Posterior cingulate gyrus (tissue), 11 donors: ENCODE data around the gene CALU.

ENCODE experiments used
- DNase-seq, 10 donors: peaks; one replicate each; pipeline versions ENCODE4 v3.0.0 to v3.0.0-alpha.2; 2020 to 2021; ENCODE audit warnings: mixed read lengths in 3 of 10
- intact Hi-C: fragments of 100-400 bp; cut with DNase I; formaldehyde crosslinking; loops from one replicate; pipeline ENCODE4 v1.15.1; 2023

The CALU gene

DNA sequence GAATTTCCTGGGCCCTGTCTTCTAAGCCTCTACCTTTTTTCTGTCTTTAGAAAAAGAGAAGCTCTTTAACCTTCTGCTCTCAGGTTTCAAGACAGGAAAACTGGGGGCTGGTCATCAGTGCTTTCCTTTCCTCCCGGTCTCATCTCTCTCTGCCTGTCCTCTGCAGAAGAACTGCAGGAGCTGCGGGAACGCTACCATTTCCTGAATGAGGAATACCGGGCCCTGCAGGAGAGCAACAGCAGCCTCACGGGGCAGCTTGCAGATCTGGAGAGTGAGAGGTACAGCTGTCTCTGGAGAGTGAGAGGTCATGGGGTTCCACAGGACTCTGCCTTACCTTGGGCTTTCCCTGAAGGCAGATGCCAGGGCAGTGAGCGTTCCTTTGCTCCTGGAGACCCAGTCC, 65.3 kb downstream of the CALU start:
- no peak for DNase-seq
- intact Hi-C loops, result no loop called here

DNA sequence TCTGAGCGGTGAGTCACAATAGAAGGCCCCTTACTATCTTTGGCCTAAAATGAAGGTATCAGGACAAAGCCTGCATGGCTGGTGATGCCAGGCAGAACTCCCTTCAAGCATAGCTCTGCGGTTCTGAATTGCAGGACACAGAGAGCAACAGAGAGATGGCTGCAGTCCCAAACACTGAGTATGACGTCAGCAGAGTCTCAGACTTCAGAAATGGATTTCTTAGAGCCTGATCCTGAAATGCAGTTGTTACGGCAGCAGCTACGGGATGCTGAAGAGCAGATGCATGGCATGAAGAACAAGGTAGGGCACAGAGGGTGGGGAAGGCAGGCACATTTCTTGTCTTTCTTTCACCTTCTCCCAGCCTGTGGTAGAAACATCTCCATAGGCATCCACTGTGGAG, 66.1 kb downstream of the CALU start:
- no peak for DNase-seq
- intact Hi-C loops, result no loop called here

DNA sequence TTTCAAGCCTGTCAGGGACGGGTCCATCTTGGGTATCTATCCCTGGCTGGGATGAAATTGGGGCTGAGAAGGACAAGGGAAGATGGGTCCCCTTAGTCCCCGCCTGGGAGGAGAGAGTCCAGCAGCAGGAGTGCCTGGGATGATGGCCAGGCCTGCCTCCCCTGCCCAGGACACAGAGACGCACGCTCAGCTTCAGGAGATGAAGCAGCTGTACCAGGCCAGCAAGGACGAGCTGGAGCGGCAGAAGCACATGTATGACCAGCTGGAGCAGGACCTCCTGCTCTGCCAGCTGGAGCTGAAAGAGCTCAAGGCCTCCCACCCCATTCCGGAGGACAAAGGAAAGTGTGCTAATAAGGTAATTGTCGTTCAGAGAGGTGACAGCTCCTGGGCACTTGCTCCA, 68.0 kb downstream of the CALU start:
- intact Hi-C loops, result no loop called here
- DNase-seq, result no peak

DNA sequence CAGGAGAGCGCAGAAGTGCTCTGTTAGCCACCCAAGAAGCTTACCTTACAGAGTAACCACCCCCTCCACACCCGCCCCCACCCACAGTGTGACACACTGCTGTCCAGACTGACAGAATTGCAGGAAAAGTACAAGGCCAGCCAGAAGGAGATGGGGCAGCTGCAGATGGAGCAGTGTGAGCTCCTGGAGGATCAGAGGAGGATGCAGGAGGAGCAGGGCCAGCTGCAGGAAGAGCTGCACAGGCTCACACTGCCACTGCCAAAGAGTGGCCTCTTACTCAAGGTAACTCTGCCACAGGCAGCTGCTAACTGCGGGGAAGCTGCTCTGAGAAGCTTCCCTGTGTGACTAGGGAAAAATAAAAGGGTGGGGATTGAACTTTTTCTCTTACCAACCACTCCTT, 70.2 kb downstream of the CALU start:
- intact Hi-C loops, result no loop called here
- peak in 1 of 10 donors; percentile 48 for DNase-seq

DNA sequence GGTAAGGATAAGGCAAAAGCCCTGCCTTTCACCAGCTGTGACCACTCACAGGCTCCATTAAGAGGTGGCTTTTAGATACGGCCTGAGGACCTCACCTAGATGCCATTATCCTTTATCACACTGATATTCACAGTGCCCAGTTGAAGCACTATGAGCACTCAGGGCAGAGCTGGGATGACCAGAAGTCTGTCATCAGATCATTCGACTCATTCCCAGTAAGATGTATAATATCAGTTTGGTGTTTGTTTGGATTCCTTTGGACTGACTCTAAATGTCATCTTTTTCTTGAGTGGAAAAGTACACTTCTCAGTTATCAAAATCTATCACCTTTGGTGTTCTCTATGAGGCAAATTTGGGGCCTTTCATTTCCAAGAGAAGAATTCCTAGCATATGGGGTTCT, 71.3 kb downstream of the CALU start:
- DNase-seq, result no peak
- intact Hi-C loops, result no loop called here

GRCh38 chr7:128810997-128811396, 71.8 kb downstream of the CALU start:
- intact Hi-C loops, result no loop called here
- no peak for DNase-seq

DNA sequence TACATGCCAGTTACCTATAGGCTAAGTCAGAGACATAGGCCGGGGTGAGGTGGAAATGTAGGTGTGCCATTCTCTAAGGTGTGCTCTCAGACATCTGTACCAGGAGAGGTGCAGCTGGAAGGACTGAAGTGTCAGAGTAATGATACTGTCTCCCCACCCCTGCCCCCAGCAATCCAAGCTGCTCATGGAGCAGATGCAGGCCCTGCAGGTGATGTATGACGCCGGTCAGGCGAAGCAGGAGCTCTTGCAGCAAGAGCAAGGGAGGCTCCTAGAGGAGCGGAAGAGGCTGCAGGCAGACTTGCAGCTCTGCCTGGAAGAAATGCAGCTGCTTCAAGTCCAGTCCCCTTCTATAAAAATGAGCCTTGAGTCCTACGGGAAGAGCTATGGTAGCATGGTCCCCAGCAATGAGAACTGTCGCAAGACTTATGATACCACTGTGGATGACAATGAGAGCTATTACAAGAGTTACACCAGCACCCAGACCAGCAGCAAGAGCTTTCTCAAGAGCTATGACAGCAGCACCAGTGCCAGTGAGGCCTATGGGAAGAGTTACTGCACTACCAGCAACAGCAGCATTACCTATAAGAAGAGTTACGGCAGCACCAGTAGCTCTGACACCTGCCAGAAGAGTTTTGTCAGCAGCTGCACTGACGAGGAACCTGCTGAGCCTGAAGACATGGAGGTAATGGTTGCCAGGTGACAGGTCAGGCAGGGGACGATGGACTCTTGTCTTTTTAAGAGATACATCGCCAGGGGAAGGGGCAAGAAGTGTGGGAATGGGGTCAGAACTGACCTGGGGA, 72.7 kb downstream of the CALU start:
- intact Hi-C loops, result no loop called here
- no peak for DNase-seq

GRCh38 chr7:128812514-128813168, 73.5 kb downstream of the CALU start:
- no peak for DNase-seq
- intact Hi-C loops, result no loop called here

GRCh38 chr7:128814499-128814898, 75.3 kb downstream of the CALU start:
- intact Hi-C loops, result no loop called here
- peak in 4 of 10 donors; percentile 66 to 95 (median 74) for DNase-seq

GRCh38 chr7:128815289-128815942, 76.3 kb downstream of the CALU start:
- intact Hi-C loops, result no loop called here
- peak in 1 of 10 donors; percentile 46 for DNase-seq

GRCh38 chr7:128818694-128819093, 79.5 kb downstream of the CALU start:
- DNase-seq, result no peak
- intact Hi-C loops, result no loop called here
